NOMO-1 treated with dmso at 0.1 percent for 144 hours (cell line): ENCODE data around the gene TMSB4X.
"Not testable (repeated sequence)": the region's sequence is repeated elsewhere in the genome, so short reads cannot be mapped to it uniquely, and the experiment has no call there.

Experiments used
- DNase-seq: peaks from one replicate; lab custom pipeline; 2025; ENCODE audit not compliant: unreplicated experiment; lab: John Stamatoyannopoulos, UW

TMSB4X gene

GRCh38 chrX:12974796-12975669 lies at the start of gene TMSB4X:
Gene TMSB4X, plus strand, starts transcription at chrX:12975110.
- peak; percentile 79 for DNase-seq

- DNase-seq = no peak
These were observed 45.2 kb upstream of the TMSB4X start for GRCh38 chrX:12929701-12930100.

DNA sequence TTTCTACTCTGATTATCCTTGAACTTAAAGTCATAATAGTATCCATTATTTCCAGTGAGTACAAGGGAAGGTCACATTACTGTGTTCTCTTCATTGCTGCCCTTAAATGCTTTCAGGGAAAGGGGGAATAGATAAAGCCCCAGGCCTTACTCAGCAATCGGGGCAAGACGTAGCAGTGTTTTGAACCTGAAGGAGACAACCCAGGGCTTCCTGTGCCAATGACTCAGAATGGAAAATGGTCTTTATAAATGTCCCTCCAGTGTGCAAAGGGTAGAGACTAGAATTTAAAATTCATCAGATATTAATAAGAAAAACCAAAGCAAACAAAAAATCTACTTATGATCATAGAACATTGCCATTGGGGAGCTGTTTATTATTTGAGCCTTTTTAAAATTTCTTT lies 44.8 kb upstream of the TMSB4X start:
- DNase-seq = no peak

DNA sequence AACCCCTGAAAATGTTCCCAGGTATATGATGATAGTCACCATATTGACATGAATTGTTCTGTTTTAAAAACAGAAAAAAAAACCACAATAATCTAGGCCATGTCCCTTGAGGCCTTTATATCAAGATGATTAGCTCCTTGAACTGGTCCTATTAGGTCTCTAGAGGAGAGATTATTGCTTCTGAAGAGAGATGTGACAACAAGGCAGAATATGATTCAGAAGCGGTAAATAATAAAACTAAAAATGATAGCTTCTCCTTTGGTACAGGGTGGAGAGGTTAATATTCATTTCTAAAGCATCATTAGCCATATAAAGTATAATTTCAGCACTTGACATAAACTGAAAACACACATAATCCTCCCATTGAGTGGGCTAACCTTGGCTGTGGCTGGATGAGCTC lies 42.7 kb upstream of the TMSB4X start:
- DNase-seq = no peak

- DNase-seq = no peak
These were observed 40.1 kb upstream of the TMSB4X start for GRCh38 chrX:12934850-12935249.

DNA sequence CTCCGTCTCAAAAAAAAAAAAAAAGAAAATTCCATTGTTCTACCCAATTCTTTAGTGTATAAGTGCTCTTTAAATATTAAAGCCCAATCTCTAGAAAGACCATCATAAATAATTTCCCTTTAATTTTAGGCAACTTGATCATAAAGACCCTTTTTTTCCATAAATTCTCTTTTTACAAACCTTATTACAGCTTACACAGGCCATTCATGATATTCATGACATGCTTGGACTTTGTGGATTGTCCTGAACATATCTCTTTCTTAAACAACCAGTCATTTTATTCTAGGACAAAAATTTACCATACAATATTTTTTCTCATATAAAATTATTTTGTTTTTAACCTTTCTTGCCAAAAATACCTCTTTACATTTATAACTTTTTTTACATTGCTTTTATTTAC lies 38.0 kb upstream of the TMSB4X start:
- DNase-seq = no peak

GRCh38 chrX:12940471-12940870 lies 34.4 kb upstream of the TMSB4X start:
- DNase-seq = not testable (repeated sequence)

- DNase-seq = not testable (repeated sequence)
These were observed 31.3 kb upstream of the TMSB4X start for GRCh38 chrX:12943592-12943991.

DNA sequence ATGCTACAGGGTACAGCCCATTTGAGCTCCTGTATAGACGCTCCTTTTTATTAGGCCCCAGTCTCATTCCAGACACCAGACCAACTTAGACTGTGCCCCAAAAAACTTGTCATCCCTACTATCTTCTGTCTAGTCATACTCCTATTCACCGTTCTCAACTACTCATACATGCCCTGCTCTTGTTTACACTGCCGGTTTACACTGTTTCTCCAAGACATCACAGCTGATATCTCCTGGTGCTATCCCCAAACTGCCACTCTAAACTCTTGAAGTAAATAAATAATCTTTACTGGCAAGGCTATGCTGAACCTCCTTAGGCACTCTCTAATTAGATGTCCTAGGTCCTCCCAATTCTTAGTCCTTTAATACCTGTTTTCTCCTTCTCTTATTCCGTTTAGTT lies 30.5 kb upstream of the TMSB4X start:
- DNase-seq = not testable (repeated sequence)

GRCh38 chrX:12945494-12945893 lies 29.4 kb upstream of the TMSB4X start:
- DNase-seq = no peak

DNA sequence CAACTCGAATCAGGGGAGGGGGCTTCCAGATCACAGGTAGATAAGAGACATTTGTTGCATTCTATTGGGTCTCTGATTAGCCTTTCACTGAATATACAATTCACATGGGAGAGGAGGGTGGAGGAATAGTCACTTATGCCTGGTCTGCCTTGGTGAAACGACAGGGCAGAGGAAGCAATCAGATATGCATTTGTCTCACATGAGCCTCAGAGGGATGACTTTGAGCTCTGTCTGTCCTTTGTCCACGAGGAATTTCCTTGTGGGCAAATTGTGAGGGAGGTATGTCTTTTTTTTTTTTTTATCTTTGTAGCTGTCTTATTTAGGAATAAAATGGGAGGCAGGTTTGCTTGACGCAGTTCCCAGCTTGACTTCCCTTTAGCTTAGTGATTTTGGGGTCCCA lies 28.5 kb upstream of the TMSB4X start:
- no peak for DNase-seq

- DNase-seq = peak; percentile 79
These were observed 27.9 kb upstream of the TMSB4X start for GRCh38 chrX:12946838-12947544.

- DNase-seq = no peak
These were observed 27.2 kb upstream of the TMSB4X start for GRCh38 chrX:12947545-12948235.

DNA sequence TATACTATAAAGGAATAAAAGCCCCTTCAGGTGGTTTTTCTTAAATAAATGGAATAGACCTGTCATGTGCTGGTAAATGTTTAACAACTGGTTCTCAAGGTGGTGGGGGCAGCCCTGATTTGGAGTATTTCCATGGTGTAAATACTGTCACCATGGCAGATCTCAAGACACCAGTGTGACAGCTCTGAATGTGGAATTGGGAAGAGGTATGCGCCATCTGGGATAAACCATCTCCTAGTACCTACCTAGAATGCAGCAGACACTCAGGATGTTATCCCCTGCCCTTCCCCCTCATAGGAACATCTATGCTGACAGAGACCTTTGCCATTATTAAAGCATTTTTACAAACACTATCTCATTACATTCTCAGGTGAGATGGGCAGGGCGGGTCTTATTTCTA lies 26.4 kb upstream of the TMSB4X start:
- no peak for DNase-seq

DNA sequence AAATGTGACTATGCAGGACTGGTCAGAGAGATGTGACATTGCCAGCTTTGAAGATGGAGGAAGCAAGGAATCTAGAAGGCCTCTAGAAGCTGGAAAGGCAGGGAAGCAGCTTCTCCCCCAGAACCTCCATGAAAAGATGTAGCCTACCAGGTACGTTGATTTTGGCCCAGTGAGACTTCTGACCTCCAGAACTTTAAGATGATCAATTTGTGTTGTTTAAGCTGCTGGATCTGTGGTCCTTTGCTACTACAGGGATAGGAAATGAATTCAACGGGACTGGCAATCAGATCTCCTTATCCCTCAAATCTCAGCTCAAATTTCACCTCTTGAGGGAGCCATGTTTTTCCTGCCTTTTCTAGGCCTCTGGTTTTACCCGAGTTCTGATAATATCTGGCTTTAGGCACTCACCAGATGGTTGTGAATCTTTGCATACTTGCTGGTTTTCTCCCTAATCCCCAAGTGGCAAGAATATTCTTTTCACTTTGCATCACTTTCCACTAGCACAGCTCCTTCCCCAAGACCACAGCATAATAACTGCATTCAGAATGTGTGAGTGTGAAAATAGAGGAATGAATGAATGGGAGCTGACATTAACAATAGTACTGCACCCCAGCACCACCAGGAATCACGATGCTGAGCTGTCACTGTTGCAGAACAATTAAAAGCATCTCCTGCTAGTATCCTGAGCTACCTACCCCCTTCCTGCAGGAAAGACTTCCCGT lies 25.5 kb upstream of the TMSB4X start:
- DNase-seq = no peak

GRCh38 chrX:12949927-12950656 lies 24.8 kb upstream of the TMSB4X start:
- peak; percentile 86 for DNase-seq

DNA sequence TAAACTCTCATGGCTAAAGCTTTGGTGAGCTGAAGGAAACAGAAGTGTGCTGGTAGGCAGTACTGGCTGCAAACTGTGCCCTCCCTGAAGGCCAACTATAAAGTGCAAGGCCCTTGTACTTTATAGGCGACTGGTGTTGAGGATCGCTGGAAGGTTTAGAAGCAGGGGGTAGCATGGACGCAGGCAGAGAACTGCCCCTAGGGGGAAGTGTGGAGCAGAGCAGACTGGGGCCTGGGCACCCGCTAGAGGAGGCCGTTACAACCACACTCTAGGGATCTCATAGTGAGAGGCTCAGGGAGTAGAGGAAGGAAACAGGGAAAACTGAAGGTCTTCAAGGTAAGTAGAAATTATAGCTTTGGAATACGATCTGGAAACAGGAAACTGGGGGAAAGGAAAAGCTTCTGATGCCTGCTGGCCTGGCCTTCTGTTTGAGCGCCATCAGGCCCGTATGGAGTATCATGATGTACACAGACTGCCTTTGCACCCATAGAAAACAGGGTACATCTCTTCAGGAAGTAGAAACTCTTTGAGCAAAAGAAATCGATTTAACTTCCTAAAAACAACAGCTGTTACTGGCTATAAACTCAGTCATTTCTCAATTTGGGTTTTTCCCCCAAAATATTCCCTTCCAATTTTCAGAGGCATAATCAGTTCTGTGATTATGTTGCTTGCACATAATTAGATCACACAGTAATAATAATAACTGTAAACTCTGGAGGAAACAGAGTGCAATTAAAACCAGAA lies 23.9 kb upstream of the TMSB4X start:
- peak; percentile 94 for DNase-seq

- DNase-seq = no peak
These were observed 23.3 kb upstream of the TMSB4X start for GRCh38 chrX:12951595-12951975.

DNA sequence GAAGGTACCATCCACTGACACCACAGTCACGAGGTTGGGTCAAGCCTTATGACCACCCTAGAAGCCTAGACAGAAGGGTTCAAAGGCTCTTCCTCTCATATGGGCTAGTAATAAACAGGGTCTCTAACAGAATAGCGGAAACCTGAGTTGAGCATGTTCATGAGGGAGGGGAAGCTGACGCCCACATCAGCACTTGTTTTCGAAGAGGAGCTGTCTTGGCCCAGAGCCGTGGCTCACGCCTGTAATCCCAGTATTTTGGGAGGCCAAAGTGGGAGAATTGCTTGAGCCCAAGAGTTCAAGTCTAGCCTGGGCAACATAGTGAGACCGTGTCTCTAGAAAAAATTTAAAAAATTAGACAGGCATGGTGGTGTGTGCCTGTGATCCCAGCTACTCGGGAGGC lies 21.5 kb upstream of the TMSB4X start:
- no peak for DNase-seq

DNA sequence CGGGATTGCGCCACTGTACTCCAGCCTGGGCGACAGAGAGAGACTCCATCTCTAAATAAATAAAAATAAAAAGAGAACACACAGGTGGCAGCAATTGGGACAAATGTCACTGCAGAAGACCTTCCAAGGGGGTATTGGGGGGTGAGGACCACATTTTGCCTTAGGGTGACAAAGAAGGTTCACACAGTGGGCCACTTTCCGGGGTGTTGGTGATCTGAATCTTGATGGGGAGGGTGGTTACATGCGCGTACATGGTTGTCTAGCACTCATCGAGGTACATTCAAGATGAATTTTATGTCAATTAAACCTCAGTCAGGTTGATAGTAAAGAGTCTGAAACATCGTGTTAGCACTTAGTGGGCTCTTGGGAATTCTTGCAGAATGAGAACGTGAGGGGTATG lies 20.5 kb upstream of the TMSB4X start:
- DNase-seq = no peak
